ENCODE results near the gene IL1R2.

Gene IL1R2

DNA sequence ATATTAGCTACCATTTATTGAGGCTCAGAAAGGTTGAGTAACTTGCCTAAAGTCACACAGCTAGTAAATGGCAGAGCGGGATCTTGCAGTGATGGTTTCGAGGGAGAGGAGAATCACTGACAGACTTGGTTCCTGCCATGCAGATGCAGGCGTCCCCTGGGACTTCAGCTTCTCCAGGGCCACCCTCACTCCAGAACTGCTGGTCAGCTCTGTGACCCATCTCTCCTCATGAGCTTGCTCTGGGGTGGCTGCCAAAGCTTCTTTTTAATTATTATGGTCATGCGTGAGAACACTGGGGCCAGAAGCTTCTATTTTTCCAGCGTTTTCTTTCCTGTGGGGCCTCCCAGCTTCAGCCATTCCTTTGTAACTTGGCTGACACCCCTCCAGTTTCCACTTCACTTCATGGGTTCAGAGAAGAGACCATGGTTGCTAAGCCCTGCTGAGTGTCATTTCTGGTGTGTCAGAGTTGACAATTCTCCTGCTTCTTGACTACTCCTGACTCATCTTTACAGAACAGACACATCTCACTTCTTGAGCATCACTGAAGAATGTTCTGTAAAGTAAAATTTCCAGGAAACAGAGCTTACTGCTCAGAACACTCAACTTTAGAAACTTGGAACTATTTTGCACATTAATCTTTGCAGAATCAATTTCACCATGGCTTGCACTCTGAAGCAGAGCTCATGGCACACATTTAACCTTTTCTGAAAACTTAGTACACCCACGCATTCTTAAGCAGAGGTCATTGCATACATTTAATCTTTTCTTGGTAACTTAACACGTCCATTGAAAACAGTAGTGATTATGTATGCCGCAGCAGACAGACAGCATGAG lies 70.4 kb downstream of the IL1R2 start:
- TF ChIP-seq, protein P1, sequence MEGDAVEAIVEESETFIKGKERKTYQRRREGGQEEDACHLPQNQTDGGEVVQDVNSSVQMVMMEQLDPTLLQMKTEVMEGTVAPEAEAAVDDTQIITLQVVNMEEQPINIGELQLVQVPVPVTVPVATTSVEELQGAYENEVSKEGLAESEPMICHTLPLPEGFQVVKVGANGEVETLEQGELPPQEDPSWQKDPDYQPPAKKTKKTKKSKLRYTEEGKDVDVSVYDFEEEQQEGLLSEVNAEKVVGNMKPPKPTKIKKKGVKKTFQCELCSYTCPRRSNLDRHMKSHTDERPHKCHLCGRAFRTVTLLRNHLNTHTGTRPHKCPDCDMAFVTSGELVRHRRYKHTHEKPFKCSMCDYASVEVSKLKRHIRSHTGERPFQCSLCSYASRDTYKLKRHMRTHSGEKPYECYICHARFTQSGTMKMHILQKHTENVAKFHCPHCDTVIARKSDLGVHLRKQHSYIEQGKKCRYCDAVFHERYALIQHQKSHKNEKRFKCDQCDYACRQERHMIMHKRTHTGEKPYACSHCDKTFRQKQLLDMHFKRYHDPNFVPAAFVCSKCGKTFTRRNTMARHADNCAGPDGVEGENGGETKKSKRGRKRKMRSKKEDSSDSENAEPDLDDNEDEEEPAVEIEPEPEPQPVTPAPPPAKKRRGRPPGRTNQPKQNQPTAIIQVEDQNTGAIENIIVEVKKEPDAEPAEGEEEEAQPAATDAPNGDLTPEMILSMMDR (IDR thresholded peaks at IDR 0.05) = no peak

DNA sequence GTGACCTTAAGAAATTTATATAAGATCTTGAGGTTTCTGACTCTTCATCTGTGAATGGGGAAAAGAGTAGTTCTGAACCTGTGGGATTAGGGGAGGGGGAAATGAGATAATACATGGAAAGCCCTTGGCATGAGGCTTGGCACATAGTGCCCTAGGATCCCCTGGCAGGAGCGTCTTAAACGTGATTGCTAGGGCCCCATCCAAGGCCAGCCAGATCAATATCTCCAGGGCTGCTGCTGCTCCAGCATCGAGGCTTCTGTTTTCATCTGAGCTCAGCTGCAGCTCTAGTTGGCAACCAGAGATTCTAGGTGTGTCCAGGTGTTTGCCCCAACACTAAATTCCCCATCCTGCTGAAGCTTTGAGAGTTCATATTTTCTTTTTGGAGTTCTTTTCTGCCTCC lies 71.0 kb downstream of the IL1R2 start:
- TF ChIP-seq, protein P1 (IDR thresholded peaks at IDR 0.05) = no peak

DNA sequence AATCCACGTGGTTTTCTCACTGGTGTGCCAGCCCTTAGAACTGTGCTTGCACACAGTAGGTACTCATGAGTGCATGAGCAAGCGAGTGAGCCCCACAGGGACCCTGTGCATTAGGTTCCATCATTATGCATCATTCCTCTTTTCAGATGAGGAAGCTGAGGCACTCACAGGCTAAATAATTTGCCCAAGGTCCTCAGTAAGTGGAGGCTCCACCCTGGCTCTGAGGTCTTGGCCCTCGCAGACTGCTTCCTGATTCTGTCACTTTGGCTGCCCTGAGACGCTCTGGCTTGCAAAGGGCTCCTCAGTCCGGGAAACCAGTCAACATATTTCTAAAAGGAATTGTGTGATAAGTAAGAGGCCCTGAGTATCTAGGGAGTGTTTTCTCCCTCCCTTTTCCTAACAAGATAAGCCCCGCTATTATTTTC lies 71.7 kb downstream of the IL1R2 start:
- TF ChIP-seq, protein P1 (IDR thresholded peaks at IDR 0.05) = no peak

DNA sequence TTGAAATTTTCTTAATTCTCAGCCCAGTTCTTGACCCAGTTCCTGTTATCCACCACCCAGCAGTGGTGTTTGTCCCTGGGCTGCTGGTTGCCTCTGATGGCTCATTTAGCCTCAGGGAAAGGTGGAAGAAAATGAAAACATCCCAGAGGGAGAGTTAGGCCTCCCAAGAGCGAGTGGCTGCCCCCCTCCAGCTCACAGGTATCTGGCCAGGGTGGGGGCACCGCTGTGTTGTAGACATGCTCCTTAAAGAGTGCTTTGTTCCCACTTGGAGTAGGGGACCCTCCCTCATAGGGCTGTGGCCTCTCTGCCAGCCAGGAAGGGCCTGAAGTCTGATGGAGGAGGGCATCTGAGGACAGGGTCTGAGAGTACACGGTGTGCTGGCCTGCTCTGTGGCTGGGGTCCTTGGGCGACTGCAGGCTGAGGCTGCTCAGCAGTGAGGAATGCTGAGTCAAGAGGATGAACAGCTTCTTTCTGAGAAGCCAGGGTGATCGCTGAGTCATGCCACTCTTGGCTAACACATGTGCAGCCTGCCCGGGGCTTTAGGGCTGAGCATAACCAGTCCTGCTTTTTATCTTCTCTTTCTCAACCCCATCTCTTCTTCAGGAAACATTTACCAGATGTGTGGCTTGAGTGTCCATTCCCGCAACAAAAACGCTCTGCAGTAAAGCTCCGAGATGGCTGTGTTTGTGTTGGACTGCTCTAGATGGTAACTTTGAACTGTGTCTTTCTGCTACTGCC lies 72.3 kb downstream of the IL1R2 start:
- TF ChIP-seq, protein P1 (IDR thresholded peaks at IDR 0.05) = no peak

DNA sequence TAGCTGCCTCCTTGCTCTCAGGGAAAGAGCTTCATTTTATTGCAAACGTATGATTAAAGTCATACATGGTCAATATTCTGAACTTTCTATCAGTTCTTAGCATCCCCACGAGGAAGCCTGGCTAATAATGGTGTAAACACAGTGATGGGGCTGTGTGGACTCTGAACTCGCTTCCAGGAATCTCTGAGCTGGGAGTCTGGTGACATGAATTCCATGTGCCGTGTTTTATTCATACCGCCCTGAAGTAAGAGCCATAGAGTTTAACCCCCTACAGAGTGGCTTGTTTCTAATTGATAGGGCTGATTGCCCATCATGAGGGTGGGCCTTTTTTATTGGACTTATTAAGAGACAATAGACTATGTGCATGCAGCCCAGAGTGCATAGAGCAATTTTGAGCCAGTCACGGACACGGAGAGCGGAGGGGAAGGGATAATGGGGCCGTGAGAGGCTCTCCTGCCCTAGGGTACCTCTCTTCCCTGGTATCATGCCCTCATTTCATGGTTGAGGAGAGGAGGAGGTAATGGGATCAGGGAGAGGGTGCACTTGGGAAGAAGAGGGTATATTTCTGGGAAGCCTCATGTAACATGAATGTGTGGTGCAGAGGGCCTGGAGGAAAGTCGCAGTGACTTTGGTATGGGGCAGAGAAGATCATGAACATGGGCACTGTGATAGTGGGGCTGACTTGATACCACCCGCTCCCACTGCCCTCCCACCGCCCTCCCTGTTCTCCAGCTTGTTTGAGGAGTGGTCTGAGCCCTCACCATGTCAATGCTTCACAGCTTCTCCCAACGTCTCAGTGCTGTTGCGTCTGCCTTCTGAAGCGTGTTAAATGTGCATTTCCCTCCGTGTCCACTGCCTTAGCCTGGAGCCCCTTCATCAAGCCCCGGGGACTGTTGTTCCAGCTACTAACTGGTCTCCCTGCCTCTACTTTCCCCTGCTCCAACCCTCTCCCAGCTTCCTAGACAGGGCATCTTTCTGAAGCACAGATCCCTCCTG lies 73.2 kb downstream of the IL1R2 start:
- TF ChIP-seq, protein P1 (IDR thresholded peaks at IDR 0.05) = no peak

DNA sequence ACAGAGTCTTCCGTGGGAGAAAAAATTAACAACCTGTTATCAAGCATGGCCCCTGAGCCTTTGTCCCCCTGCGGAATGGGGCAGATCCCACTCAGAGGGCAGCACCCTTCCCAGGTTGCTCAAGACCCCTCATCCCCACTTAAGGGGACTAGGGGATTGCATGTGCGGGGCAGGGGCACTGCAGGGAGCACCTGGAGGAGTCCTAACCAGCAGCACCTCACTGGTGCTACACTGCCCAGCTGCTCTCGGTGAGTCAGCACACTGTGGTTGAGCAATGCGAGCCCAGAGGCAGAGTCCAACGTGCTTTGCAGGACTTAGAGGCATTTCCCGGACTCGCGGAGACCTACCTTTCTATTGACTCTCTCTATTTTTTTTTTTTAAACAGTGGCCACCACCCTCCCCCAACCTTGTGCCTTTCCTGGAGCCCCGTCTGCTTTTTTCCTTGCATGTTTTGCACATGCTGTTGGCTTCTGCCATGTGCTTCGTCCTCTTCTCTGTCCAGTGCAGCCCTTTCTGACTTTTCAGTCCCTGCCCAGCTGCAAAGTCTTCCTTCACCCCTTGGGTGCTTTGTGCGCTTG lies 74.0 kb downstream of the IL1R2 start:
- TF ChIP-seq, protein P1 (IDR thresholded peaks at IDR 0.05) = no peak

DNA sequence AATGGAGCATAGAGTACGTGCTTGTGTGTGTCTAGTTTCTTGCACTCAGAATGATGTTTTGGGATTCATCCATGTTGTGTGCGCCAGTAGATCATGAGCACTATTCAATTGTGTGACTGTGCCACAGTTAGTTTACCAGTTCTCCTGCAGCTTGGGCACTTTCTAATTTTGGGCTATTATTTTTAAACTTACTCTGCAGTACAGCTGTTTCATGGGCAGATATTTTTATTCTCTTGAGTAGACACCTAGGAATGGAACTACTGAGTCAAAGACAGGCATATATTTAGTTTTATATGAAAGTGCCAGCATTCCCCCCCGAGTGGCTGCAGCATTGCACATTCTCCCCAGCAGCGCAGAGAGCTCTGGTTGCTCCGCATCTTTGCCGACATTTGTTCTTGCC lies 74.8 kb downstream of the IL1R2 start:
- TF ChIP-seq, protein P1 (IDR thresholded peaks at IDR 0.05) = no peak
